ENCODE data around the gene ALDH3A2.
"Not testable (repeated sequence)": the region's sequence is repeated elsewhere in the genome, so short reads cannot be mapped to it uniquely, and the experiment has no call there.

The ALDH3A2 gene

GRCh38 chr17:19650826-19651225 lies 2.3 kb downstream of the ALDH3A2 start:
- DNase-seq (ENCODE audit: low read depth in 2 of 2), result no peak

GRCh38 chr17:19651451-19652238 lies 3.1 kb downstream of the ALDH3A2 start:
- no peak for DNase-seq (ENCODE audit: low read depth in 2 of 2)

- DNase-seq (ENCODE audit: low read depth in 2 of 2), result no peak
Observed at GRCh38 chr17:19652595-19652994, 4.0 kb downstream of the ALDH3A2 start.

- DNase-seq (ENCODE audit: low read depth in 2 of 2), result no peak
Observed at GRCh38 chr17:19654342-19654886, 5.9 kb downstream of the ALDH3A2 start.

GRCh38 chr17:19654896-19655295 lies 6.3 kb downstream of the ALDH3A2 start:
- DNase-seq (ENCODE audit: low read depth in 2 of 2), result no peak

- DNase-seq (ENCODE audit: low read depth in 2 of 2), result no peak
Observed at GRCh38 chr17:19656336-19656735, 7.8 kb downstream of the ALDH3A2 start.

GRCh38 chr17:19656851-19657581 lies 8.5 kb downstream of the ALDH3A2 start:
- DNase-seq (ENCODE audit: low read depth in 2 of 2), result no peak

GRCh38 chr17:19659366-19660177 lies 11.0 kb downstream of the ALDH3A2 start:
- DNase-seq (ENCODE audit: low read depth in 2 of 2), result no peak

- no peak for DNase-seq (ENCODE audit: low read depth in 2 of 2)
Observed at GRCh38 chr17:19660219-19660870, 11.8 kb downstream of the ALDH3A2 start.

- no peak for DNase-seq (ENCODE audit: low read depth in 2 of 2)
Observed at GRCh38 chr17:19661121-19661520, 12.6 kb downstream of the ALDH3A2 start.

- DNase-seq (ENCODE audit: low read depth in 2 of 2), result no peak
Observed at GRCh38 chr17:19663097-19663496, 14.5 kb downstream of the ALDH3A2 start.

GRCh38 chr17:19664136-19664820 lies 15.7 kb downstream of the ALDH3A2 start:
- no peak for DNase-seq (ENCODE audit: low read depth in 2 of 2)

GRCh38 chr17:19664821-19665181 lies 16.2 kb downstream of the ALDH3A2 start:
- DNase-seq (ENCODE audit: low read depth in 2 of 2), result no peak

GRCh38 chr17:19669680-19670079 lies 21.1 kb downstream of the ALDH3A2 start:
- DNase-seq (ENCODE audit: low read depth in 2 of 2), result not testable (repeated sequence)

GRCh38 chr17:19670908-19671307 lies 22.4 kb downstream of the ALDH3A2 start:
- DNase-seq (ENCODE audit: low read depth in 2 of 2), result no peak

- DNase-seq (ENCODE audit: low read depth in 2 of 2), result no peak
Observed at GRCh38 chr17:19671433-19671832, 22.9 kb downstream of the ALDH3A2 start.

- DNase-seq (ENCODE audit: low read depth in 2 of 2), result no peak
Observed at GRCh38 chr17:19672009-19672750, 23.6 kb downstream of the ALDH3A2 start.

- no peak for DNase-seq (ENCODE audit: low read depth in 2 of 2)
Observed at GRCh38 chr17:19673623-19674022, 25.1 kb downstream of the ALDH3A2 start.

- no peak for DNase-seq (ENCODE audit: low read depth in 2 of 2)
Observed at GRCh38 chr17:19676896-19677295, 28.3 kb downstream of the ALDH3A2 start.

- no peak for DNase-seq (ENCODE audit: low read depth in 2 of 2)
Observed at GRCh38 chr17:19677736-19678379, 29.3 kb downstream of the ALDH3A2 start.
